Liver (tissue), 9 donors: ENCODE results near the gene NPS. TPM values are rescaled to one million over a fixed set of nuclear protein-coding genes. Genes with fewer than 3 reads are reported as not detected.

Experiments
- DNase-seq: peaks from one replicate; pipeline ENCODE4 v3.0.0-alpha.2; 2017; ENCODE audit warnings: low spot score
- H3K27ac ChIP-seq, 2 donors: one replicate each; pipeline ENCODE4 v1.7.0; 2013; ENCODE audit warnings: inconsistent platforms in 2 of 2, low read length in 2 of 2, control low read depth in 1 of 2, low read depth in 1 of 2, mild to moderate bottlenecking in 1 of 2
- H3K27me3 ChIP-seq, 4 donors: one replicate each; pipeline versions ENCODE4 v1.6.1 to v1.7.0; 2013; ENCODE audit warnings: low read length in 3 of 4, inconsistent platforms in 1 of 4, mild to moderate bottlenecking in 1 of 4, moderate library complexity in 1 of 4; ENCODE audit not compliant: control insufficient read depth in 4 of 4, insufficient read depth in 4 of 4
- H3K36me3 ChIP-seq, 4 donors: one replicate each; pipeline versions ENCODE4 v1.6.1 to v1.7.0; 2013; ENCODE audit warnings: low read length in 3 of 4, mild to moderate bottlenecking in 3 of 4, low read depth in 1 of 4, moderate library complexity in 1 of 4; ENCODE audit not compliant: control insufficient read depth in 4 of 4, insufficient read depth in 3 of 4
- H3K4me1 ChIP-seq, 4 donors: one replicate each; pipeline versions ENCODE4 v1.6.1 to v1.7.0; 2013; ENCODE audit warnings: low read length in 3 of 4, mild to moderate bottlenecking in 3 of 4, moderate library complexity in 1 of 4; ENCODE audit not compliant: control insufficient read depth in 4 of 4, insufficient read depth in 4 of 4
- H3K4me3 ChIP-seq, 3 donors: one replicate each; pipeline versions ENCODE4 v1.6.1 to v1.7.0; 2013; ENCODE audit warnings: low read length in 3 of 3, control low read depth in 1 of 3, low read depth in 1 of 3, mild to moderate bottlenecking in 1 of 3
- H3K9ac ChIP-seq, 2 donors: one replicate each; pipeline ENCODE4 v1.7.0; 2013; ENCODE audit warnings: low read length in 2 of 2, mild to moderate bottlenecking in 2 of 2, moderate library complexity in 2 of 2, control low read depth in 1 of 2, low read depth in 1 of 2
- H3K9me3 ChIP-seq, 4 donors: one replicate each; pipeline versions ENCODE4 v1.6.1 to v1.7.0; 2013; ENCODE audit warnings: low read length in 3 of 4; ENCODE audit not compliant: control insufficient read depth in 4 of 4
- EGR1 ChIP-seq, 2 donors: IDR thresholded peaks; 2 replicates each; pipeline ENCODE4 v1.6.1; 2016 to 2018; ENCODE audit warnings: antibody characterized with exemption in 2 of 2, low read depth in 2 of 2
- FOXA1 ChIP-seq: IDR thresholded peaks from 2 replicates; pipeline ENCODE4 v1.6.1; 2016; ENCODE audit warnings: antibody characterized with exemption
- FOXA2 ChIP-seq: IDR thresholded peaks from 2 replicates; pipeline ENCODE4 v1.6.1; 2016; ENCODE audit warnings: antibody characterized with exemption
- GABPA ChIP-seq, 2 donors: IDR thresholded peaks in 1 of 2; conservative IDR thresholded peaks in 1 of 2; 2 replicates each; pipeline ENCODE4 v1.6.1; 2016; ENCODE audit warnings: antibody characterized with exemption in 2 of 2, mild to moderate bottlenecking in 1 of 2, moderate library complexity in 1 of 2
- HNF4G ChIP-seq: IDR thresholded peaks from 2 replicates; pipeline ENCODE4 v1.6.1; 2016; ENCODE audit warnings: antibody characterized with exemption
- JUND ChIP-seq, 2 donors: IDR thresholded peaks; 2 replicates each; pipeline ENCODE4 v1.6.1; 2016; ENCODE audit warnings: antibody characterized with exemption in 2 of 2
- MAX ChIP-seq: IDR thresholded peaks from 2 replicates; pipeline ENCODE4 v1.6.1; 2016; ENCODE audit warnings: antibody characterized with exemption
- NR2F2 ChIP-seq: IDR thresholded peaks from 2 replicates; pipeline ENCODE4 v1.6.1; 2016; ENCODE audit warnings: antibody characterized with exemption
- RAD21 ChIP-seq, 2 donors: IDR thresholded peaks; 2 replicates each; pipeline ENCODE4 v1.6.1; 2016; ENCODE audit warnings: antibody characterized with exemption in 2 of 2, mild to moderate bottlenecking in 2 of 2
- REST ChIP-seq: IDR thresholded peaks from 2 replicates; pipeline ENCODE4 v1.6.1; 2016; ENCODE audit warnings: antibody characterized with exemption, mild to moderate bottlenecking
- RXRA ChIP-seq, 2 donors: IDR thresholded peaks; 2 replicates each; pipeline ENCODE4 v1.6.1; 2017 to 2018; ENCODE audit warnings: antibody characterized with exemption in 2 of 2, mild to moderate bottlenecking in 1 of 2
- SP1 ChIP-seq: IDR thresholded peaks from 2 replicates; pipeline ENCODE4 v1.6.1; 2018; ENCODE audit warnings: antibody characterized with exemption, mild to moderate bottlenecking
- TAF1 ChIP-seq: conservative IDR thresholded peaks from 2 replicates; pipeline ENCODE4 v1.6.1; 2016; ENCODE audit warnings: antibody characterized with exemption, mild to moderate bottlenecking
- YY1 ChIP-seq: IDR thresholded peaks from 2 replicates; pipeline ENCODE4 v1.6.1; 2016; ENCODE audit warnings: antibody characterized with exemption, mild to moderate bottlenecking
- ZBTB33 ChIP-seq: IDR thresholded peaks from 2 replicates; pipeline ENCODE4 v1.6.1; 2016; ENCODE audit warnings: antibody characterized with exemption
- WGBS: extraction: QIAGEN DNeasy Blood & Tissue Kit; methylation state at CpG from one replicate; pipeline ENCODE4 v1.1.7; 2013; 5-methylcytosine and 5-hydroxymethylcytosine counted together
- polyA plus RNA-seq, 2 donors: library from polyadenylated mRNA; stranded (reverse) in 1 of 2; unstranded in 1 of 2; fragments of 200-250 nt in 1 of 2; fragments of >200 nt in 1 of 2; fragmentation: Nextera tagmentation in 1 of 2; extraction: Ambion mirVana in 1 of 2; gene quantifications; one replicate each; pipeline versions ENCODE4 v1.2.1 to v1.2.3, GENCODE V29; 2013 to 2015
- total RNA-seq, 2 donors: library from RNA; depleted of rRNA; stranded (reverse); fragments of >200 nt; gene quantifications; one replicate each; pipeline ENCODE4 v1.2.3, GENCODE V29; 2014
- TF ChIP-seq, protein P1 (sequence below): IDR thresholded peaks from 2 replicates; pipeline ENCODE4 v1.6.1; 2016; ENCODE audit warnings: antibody characterized with exemption
- TF ChIP-seq, protein P2 (sequence below): fragments of 150-350 bp; IDR thresholded peaks from 2 replicates; pipeline ENCODE4 v1.5.1; 2017; ENCODE audit warnings: improper control_type of control experiment, low read depth, low read length; ENCODE audit not compliant: missing input control
- donor health status: healthy.
- donor health status: healthy.
- donor health status: healthy.
- donor health status: healthy.
- donor health status: healthy.

The NPS gene
- total and polyA plus RNA-seq, 4 donors: not detected

GRCh38 chr10:127522298-127522697 lies 26.8 kb upstream of the NPS start:
- no peak overlapping the region for H3K9ac ChIP-seq
- H3K36me3 ChIP-seq: no peaks in the 10 kb centered on the region
- no peak overlapping the region for H3K27ac ChIP-seq
- no peaks in the 10 kb centered on the region for H3K4me1 ChIP-seq
- peaks cover 0 to 6% (median under 1%) of the 10 kb centered on the region in 4 donors for H3K27me3 ChIP-seq
- no peaks in the 10 kb centered on the region for H3K9me3 ChIP-seq
- WGBS: 49% methylated on average over 3 of the region's 3 CpGs
- H3K4me3 ChIP-seq: no peak overlapping the region
- DNase-seq: no peak
- TF ChIP-seq SP1: no peak
- no peak for TF ChIP-seq EGR1 (IDR thresholded peaks at IDR 0.05; ENCODE audit: low read depth in 2 of 2)
- TF ChIP-seq FOXA2: no peak
- TF ChIP-seq JUND (IDR thresholded peaks at IDR 0.05): no peak
- TF ChIP-seq FOXA1: no peak
- TF ChIP-seq TAF1: no peak
- no peak for TF ChIP-seq ZBTB33
- TF ChIP-seq GABPA (IDR thresholded peaks at IDR 0.05 in 1 of 2, conservative IDR thresholded peaks at IDR 0.05 in 1 of 2): no peak
- TF ChIP-seq, protein P1, sequence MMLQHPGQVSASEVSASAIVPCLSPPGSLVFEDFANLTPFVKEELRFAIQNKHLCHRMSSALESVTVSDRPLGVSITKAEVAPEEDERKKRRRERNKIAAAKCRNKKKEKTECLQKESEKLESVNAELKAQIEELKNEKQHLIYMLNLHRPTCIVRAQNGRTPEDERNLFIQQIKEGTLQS: no peak
- no peak for TF ChIP-seq YY1
- no peak for TF ChIP-seq NR2F2
- TF ChIP-seq MAX: no peak
- TF ChIP-seq REST: no peak
- TF ChIP-seq, protein P2, sequence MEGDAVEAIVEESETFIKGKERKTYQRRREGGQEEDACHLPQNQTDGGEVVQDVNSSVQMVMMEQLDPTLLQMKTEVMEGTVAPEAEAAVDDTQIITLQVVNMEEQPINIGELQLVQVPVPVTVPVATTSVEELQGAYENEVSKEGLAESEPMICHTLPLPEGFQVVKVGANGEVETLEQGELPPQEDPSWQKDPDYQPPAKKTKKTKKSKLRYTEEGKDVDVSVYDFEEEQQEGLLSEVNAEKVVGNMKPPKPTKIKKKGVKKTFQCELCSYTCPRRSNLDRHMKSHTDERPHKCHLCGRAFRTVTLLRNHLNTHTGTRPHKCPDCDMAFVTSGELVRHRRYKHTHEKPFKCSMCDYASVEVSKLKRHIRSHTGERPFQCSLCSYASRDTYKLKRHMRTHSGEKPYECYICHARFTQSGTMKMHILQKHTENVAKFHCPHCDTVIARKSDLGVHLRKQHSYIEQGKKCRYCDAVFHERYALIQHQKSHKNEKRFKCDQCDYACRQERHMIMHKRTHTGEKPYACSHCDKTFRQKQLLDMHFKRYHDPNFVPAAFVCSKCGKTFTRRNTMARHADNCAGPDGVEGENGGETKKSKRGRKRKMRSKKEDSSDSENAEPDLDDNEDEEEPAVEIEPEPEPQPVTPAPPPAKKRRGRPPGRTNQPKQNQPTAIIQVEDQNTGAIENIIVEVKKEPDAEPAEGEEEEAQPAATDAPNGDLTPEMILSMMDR: no peak
- TF ChIP-seq RXRA (IDR thresholded peaks at IDR 0.05): no peak
- TF ChIP-seq RAD21 (IDR thresholded peaks at IDR 0.05): no peak

DNA sequence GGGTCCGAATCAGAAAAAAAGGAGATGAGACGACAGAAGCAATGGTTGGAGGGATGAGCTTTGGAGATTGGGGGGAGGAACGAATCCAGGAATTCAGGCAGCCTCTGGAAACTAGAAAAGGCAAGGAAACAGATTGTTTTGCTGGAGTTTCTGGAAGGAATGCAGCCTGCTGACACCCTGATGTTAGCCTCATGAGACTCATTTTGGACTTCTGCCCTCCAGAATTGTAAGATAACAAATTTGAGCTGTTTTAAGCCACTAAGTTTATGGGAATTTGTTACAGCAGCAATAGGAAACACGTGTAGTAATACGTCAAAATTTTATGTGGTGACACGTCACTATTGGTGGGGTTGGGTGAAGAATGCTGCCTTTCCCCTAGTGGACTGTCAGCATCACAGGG lies 25.6 kb upstream of the NPS start:
- Histone ChIP-seq H3K27me3 (peaks cover 0 to 3% (median 0%) of the 10 kb centered on the region in 4 donors), H3K36me3 (no peaks in the 10 kb centered on the region), H3K4me1 (no peaks in the 10 kb centered on the region), H3K27ac (no peak overlapping the region), H3K9ac (no peak overlapping the region), H3K4me3 (no peak overlapping the region), H3K9me3 (no peaks in the 10 kb centered on the region)
- WGBS: 68% methylated on average over 6 of the region's 6 CpGs
- TF ChIP-seq MAX (no peak), HNF4G (no peak), TAF1 (no peak), REST (no peak), FOXA1 (no peak), SP1 (no peak), RXRA (IDR thresholded peaks at IDR 0.05) (no peak)
- DNase-seq: no peak
